Islet of Langerhans (tissue), 1 donor: ENCODE measurements around the gene NKX2-3.

Experiments
- FAIRE-seq: peaks from one replicate; lab custom pipeline; 2011; peaks lifted over from hg19 to GRCh38; lab: Jason Lieb, UNC

Gene NKX2-3

GRCh38 chr10:99583687-99584086 is 50.9 kb downstream of the NKX2-3 start:
- no peak for FAIRE-seq
